Sciatic nerve (tissue), 2 donors: ENCODE measurements around the gene PRLR. TPM values are rescaled to one million over a fixed set of nuclear protein-coding genes. Genes with fewer than 3 reads are reported as not detected.
"Not testable (repeated sequence)": the region's sequence is repeated elsewhere in the genome, so short reads cannot be mapped to it uniquely, and the experiment has no call there.

ENCODE experiments used
- ATAC-seq: fragments of 200-7000 bp; cut with Tn5 transposase; one replicate; pipeline ENCODE4 v1.9.1; 2020; ENCODE audit warnings: mild to moderate bottlenecking, moderate library complexity
- DNase-seq: peaks from one replicate; pipeline ENCODE4 v3.0.0-alpha.2; 2020; ENCODE audit warnings: low spot score
- intact Hi-C: fragments of 100-400 bp; cut with DNase I; formaldehyde crosslinking; loops from one replicate; pipeline ENCODE4 v1.14.2; 2022
- total RNA-seq: library from RNA; stranded (reverse); fragmentation: NEBNext Ultra II Directional; extraction: Animal tissue kit (Norgen Biotek cat#: 25700); gene quantifications from one replicate; pipeline ENCODE4 v1.2.1, GENCODE V29; 2021
- donor health status: DM: no; HTN: no; CAD: no.
- donor health status: DM: no; HTN: no; CAD: no.

The PRLR gene
- total RNA-seq, 1 donor from 2014 or later, result 1.9 TPM

- ATAC-seq, result no peak
- DNase-seq, result no peak
- intact Hi-C loops, result no loop called here
Measured at GRCh38 chr5:35145012-35145411, 85.3 kb downstream of the PRLR start.

- intact Hi-C loops, result no loop called here
- no peak for DNase-seq
- ATAC-seq, result no peak
Measured at GRCh38 chr5:35143841-35144240, 86.4 kb downstream of the PRLR start.

DNA sequence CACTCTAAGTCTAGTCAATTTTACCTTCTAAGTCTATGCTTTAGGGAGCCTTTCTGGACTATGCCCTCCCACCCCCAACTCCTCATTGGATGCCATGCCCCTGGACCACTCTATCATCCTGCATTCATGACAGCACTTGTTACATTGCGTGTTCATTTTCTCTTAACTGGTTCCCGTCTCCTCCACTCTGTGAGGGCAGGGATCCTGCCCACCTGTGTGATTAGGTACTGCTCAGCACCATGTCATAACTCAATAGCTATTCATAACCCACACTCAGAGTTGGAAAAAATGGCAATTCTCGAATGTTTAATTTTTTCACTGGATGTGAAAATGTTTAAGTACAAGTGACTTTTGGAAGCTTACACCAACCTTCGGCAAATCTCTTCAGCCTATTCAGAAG is 88.5 kb downstream of the PRLR start:
- intact Hi-C loops, result no loop called here
- ATAC-seq, result no peak
- no peak for DNase-seq

GRCh38 chr5:35138232-35138631 is 92.1 kb downstream of the PRLR start:
- intact Hi-C loops, result no loop called here
- DNase-seq (no peak), ATAC-seq (no peak)

GRCh38 chr5:35136386-35136785 is 93.9 kb downstream of the PRLR start:
- no peak for DNase-seq
- intact Hi-C loops, result no loop called here
- ATAC-seq, result no peak

DNA sequence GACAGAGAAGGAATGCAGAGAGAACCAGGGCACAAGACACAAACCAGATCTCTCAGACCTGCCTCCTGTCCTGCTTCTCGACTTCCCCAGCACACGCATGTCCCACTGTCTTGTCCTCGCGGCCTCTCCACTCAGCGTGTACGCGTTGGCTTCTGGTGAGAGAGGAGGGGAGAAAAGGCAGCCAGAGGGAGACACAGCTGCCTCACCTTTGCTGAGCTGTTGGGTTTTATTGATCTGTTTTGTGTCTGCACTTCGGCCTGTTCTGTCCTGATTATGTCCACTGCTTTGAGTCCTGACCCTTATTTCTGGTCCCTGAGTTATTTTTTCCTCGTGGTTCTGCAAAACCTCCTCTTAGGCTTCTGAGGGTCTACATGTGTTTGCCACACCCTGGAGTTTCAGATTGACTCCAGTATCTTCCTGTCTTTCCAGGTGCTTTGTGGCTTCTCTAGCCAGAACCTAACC is 95.0 kb downstream of the PRLR start:
- intact Hi-C loops, result no loop called here
- ATAC-seq (no peak), DNase-seq (no peak)

DNA sequence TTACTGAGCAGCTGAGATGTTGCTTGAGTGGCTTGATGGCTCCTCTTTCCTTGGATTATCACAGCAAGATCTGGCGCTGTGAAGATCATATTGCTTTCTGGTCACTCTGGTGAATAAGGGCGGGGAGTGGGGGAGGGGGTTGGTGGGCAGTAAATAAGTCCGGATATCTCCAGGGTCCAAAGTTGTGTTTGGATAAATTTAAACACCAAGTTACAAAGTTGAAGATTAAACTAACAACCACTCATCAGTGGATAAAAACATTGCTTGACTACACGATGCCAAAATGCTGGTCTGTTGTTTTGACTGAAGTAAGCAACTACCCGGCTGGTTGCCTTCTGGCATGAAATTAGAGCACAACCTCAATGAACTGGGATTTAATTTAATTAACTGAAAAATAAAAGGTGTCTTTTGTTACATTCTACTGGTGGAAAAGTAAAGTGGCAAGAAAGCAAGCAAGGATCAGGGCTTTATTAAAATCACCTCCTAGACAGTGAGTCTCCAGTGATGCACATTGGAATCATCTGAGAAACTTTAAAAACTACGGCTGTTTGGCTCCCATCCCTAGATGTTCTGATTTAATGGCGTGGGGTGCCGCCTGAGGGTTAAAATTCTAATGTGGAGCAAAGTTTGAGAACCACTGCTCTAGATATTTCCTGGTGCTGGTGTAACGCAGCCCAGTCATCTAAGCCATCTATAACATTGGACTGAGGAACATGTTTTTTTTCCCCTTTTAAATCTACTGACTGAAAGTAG is 95.8 kb downstream of the PRLR start:
- DNase-seq (no peak), ATAC-seq (no peak)
- intact Hi-C loops, result no loop called here

DNA sequence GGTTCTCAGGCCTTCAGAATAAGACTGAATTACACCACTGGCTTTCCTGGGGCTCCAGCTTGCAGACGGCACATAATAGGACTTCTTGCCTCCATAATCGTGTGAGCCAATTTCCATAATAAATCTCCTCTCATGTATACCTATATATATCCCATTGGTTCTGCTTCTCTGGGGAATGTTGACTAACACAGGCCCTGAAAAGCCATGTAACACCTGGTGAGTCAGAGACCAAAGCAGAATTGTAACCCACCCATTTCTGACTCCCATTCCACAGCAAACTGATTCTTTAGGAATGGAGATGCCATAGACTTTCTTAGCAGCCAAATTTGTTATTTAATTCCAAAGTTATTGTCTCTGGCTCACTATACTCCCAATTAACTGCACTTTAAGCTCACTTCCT is 97.1 kb downstream of the PRLR start:
- no peak for ATAC-seq
- intact Hi-C loops, result no loop called here
- DNase-seq, result no peak

DNA sequence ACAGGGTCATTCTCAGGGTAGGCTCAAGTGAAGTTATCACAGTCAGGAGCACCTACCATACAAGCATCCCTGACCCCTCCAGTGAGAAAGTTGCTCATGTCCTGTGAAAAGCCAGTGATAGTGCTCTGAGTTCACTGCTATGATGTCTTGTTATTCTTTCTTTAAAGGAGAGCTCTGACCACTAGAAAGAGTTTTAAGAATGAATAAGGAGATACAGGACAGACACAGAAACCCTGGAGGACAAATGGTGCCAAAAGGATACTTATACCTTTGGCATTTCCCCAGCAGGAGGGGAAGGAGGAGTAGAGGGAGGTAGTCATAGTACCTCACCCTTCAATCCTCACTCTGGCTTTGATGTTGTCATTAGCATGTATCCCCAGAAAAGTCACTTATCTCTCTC is 98.6 kb downstream of the PRLR start:
- DNase-seq, result no peak
- intact Hi-C loops, result no loop called here
- ATAC-seq, result no peak

DNA sequence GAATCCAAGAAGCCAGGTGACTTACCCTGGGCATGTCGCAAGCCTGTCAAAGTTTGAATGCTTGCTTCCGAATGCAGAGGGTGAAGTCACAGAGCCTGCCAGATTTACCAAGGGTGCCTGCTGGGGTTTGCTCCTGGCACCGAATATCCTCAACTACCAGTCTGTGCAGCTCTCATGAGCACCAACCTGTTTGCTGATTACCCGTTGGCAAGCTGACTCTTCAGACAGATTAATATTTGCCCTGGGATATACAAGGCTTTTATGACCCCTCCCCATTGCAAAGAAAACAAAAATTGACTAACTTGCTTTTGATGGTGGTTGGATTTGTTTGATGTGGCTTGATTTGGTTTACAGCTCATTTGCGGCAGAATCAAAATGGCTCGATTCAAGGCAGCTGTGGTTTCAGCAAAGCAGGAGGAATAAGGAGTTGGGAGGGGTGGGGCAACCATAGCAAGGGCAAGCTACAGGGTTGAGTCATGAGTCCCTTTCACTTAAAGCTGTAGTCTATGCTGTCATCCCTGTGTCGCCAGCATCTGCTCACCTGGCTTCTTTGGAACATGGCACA is 100.3 kb downstream of the PRLR start:
- intact Hi-C loops, result no loop called here
- ATAC-seq (no peak), DNase-seq (no peak)

GRCh38 chr5:35129276-35129675 is 101.0 kb downstream of the PRLR start:
- DNase-seq, result no peak
- intact Hi-C loops, result no loop called here
- peak; percentile 64 for ATAC-seq

- intact Hi-C loops, result no loop called here
- ATAC-seq, result no peak
- DNase-seq, result no peak
Measured at GRCh38 chr5:35127006-35127405, 103.3 kb downstream of the PRLR start.

- no peak for DNase-seq
- intact Hi-C loops, result no loop called here
- ATAC-seq, result no peak
Measured at GRCh38 chr5:35125746-35126145, 104.5 kb downstream of the PRLR start.

GRCh38 chr5:35124932-35125331 is 105.4 kb downstream of the PRLR start:
- DNase-seq (no peak), ATAC-seq (no peak)
- intact Hi-C loops, result no loop called here

GRCh38 chr5:35122819-35123218 is 107.5 kb downstream of the PRLR start:
- ATAC-seq (no peak), DNase-seq (no peak)
- intact Hi-C loops, result no loop called here

DNA sequence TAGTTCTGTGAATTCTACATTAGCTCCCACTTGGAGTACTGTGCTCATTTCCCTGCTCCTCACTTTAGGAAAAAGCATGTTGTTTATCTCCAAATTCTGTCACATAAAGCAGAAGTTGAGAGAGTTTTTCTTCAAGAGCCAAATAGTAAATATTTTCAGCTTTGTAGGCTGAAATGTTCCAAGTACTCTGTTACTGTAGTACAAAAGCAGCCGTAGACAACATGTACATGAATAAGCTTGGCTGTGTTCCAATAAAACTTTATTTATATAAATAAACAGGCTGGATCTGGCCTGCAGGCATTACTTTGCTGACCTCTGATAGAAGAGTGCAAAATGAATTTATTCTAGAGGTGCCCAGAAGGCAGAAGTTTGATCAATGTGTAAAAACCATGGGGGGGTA is 109.6 kb downstream of the PRLR start:
- intact Hi-C loops, result no loop called here
- DNase-seq, result no peak
- ATAC-seq, result no peak

- intact Hi-C loops, result no loop called here
- no peak for DNase-seq
- no peak for ATAC-seq
Measured at GRCh38 chr5:35117967-35118366, 112.3 kb downstream of the PRLR start.

GRCh38 chr5:35115920-35116319 is 114.4 kb downstream of the PRLR start:
- intact Hi-C loops, result no loop called here
- ATAC-seq, result no peak
- DNase-seq, result no peak

DNA sequence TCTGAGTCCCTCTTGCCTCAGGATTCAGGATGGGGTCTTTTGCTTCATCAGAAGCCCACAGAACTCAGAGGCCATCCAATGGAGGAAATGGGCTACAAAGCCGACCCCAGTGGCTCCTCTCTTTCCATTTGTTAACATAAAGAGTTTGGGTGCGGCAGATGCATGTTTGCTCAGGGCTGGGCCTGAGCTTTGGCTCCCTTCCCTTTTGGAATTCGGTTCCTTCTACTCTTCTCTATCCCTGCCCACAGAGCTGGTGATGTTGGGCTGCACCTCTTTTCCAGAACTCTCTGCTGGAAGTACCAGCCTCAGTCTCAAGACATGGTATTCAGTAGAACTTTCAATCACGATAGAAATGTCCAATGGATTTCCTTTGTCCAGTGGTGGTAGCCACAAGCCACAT is 115.6 kb downstream of the PRLR start:
- no peak for DNase-seq
- ATAC-seq, result no peak
- intact Hi-C loops, result no loop called here

- no peak for ATAC-seq
- no peak for DNase-seq
- intact Hi-C loops, result no loop called here
Measured at GRCh38 chr5:35112300-35112699, 118.0 kb downstream of the PRLR start.

GRCh38 chr5:35104550-35104949 is 125.7 kb downstream of the PRLR start:
- intact Hi-C loops, ATAC-seq, DNase-seq: not testable (repeated sequence)
